RWPE1 (cell line): ENCODE data around the gene PPM1N.

ENCODE experiments used
- CTCF ChIA-PET: fragments of 350-600 bp; sonication (Branson Sonifier 250); formaldehyde crosslinking; extraction: SDS; loops from one replicate; lab custom pipeline; 2021; lab: Yijun Ruan, JAX
- POLR2A ChIA-PET: fragments of 400-600 bp; formaldehyde crosslinking; extraction: SDS; loops from one replicate; lab custom pipeline; 2020; ENCODE audit warnings: antibody characterized with exemption; ENCODE audit not compliant: low non-redundant PET; lab: Yijun Ruan, JAX
- DNase-seq: peaks from one replicate; pipeline ENCODE4 v3.0.0; 2012; ENCODE audit warnings: low spot score
- H3K27ac ChIP-seq: fragments of 450-650 bp; 2 replicates; pipeline ENCODE4 v1.5.1; 2017
- CTCF ChIP-seq: fragments of 450-650 bp; conservative IDR thresholded peaks from 2 replicates; pipeline ENCODE4 v1.5.1; 2017; ENCODE audit warnings: low read depth, mild to moderate bottlenecking

PPM1N gene

DNA sequence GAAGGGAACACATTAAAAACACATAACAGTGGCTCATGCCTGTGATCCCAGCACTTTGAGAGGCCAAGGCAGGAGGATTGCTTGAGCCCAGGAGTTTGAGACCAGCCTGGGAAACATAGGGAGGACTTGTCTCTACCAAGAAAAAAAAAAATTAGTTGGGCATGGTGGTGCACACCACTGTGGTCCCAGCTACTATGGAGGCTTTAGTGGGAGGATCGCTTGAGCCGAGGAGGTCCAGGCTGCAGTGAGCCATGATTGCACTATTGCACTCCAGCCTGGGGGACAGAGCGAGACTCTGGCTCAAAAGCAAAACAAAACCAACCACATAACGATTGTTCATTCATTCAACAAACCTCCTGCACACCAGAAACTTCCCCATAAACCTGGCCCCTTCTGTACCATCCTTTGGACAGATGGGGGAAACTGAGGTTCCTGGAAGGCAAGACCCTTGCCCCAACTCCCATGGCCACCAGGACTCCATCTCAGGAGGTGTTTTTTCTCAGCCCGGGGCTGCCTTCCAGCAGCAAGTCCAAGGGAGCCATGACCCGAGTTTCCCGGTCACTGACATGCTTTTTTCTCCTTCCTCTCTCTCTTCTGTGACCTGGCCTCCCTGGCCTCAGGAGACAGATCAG lies 26.2 kb upstream of the PPM1N start:
- no peak for TF ChIP-seq CTCF
- ChIA-PET CTCF (interaction anchor here (1.5 kb wide), 1 partner anchor 32 kb away, joined by 5 read pairs; no protein-coding TSS in a partner anchor), POLR2A (no interaction called here)
- peak overlapping the region; percentile 96 for H3K27ac ChIP-seq
- DNase-seq: no peak

- TF ChIP-seq CTCF: no peak
- H3K27ac ChIP-seq: peak overlapping the region; percentile 96
- CTCF ChIA-PET: interaction anchor here (1.5 kb wide), 1 partner anchor 33 kb away, joined by 5 read pairs; no protein-coding TSS in a partner anchor
- no peak for DNase-seq
- POLR2A ChIA-PET: no interaction called here
Measured at GRCh38 chr19:45472563-45473366, 25.5 kb upstream of the PPM1N start.

- ChIA-PET CTCF (interaction anchor here (1.5 kb wide), 1 partner anchor 34 kb away, joined by 5 read pairs; no protein-coding TSS in a partner anchor), POLR2A (no interaction called here)
- TF ChIP-seq CTCF: no peak
Measured at GRCh38 chr19:45473367-45473681, 24.9 kb upstream of the PPM1N start.

DNA sequence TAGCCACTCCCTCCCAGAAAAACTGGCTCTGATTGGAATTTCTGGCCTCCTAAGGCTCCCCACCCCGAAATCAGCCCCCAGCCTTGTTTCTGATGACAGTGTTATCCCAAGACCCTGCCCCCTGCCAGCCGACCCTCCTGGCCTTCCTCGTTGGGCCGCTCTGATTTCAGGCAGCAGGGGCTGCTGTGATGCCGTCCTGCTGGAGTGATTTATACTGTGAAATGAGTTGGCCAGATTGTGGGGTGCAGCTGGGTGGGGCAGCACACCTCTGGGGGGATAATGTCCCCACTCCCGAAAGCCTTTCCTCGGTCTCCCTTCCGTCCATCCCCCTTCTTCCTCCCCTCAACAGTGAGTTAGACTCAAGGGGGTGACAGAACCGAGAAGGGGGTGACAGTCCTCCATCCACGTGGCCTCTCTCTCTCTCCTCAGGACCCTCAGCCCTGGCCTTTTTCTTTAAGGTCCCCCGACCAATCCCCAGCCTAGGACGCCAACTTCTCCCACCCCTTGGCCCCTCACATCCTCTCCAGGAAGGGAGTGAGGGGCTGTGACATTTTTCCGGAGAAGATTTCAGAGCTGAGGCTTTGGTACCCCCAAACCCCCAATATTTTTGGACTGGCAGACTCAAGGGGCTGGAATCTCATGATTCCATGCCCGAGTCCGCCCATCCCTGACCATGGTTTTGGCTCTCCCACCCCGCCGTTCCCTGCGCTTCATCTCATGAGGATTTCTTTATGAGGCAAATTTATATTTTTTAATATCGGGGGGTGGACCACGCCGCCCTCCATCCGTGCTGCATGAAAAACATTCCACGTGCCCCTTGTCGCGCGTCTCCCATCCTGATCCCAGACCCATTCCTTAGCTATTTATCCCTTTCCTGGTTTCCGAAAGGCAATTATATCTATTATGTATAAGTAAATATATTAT lies 24.3 kb upstream of the PPM1N start:
- ChIA-PET POLR2A (no interaction called here), CTCF (no interaction called here)
- no peak for TF ChIP-seq CTCF
- no peak overlapping the region for H3K27ac ChIP-seq
- no peak for DNase-seq

More at GRCh38 chr19:45473367-45473681, 24.9 kb upstream of the PPM1N start:
- no peak overlapping the region for H3K27ac ChIP-seq
- no peak for DNase-seq

GRCh38 chr19:45474606-45475521 lies 23.4 kb upstream of the PPM1N start:
- ChIA-PET POLR2A (no interaction called here), CTCF (no interaction called here)
- no peak overlapping the region for H3K27ac ChIP-seq
- TF ChIP-seq CTCF: no peak
- DNase-seq: no peak
